H1 (cell line): Measurements from ENCODE around the gene RBM42. TPM values are rescaled to one million over a fixed set of nuclear protein-coding genes. Genes with fewer than 3 reads are reported as not detected.

ENCODE experiments used
- BRCA1 ChIP-seq: IDR thresholded peaks from 2 replicates; pipeline ENCODE4 v1.6.1; 2012; ENCODE audit warnings: low read depth, low read length, improper control_type of control experiment
- KDM4A ChIP-seq: IDR thresholded peaks from one replicate; pipeline ENCODE4 v1.7.1; 2012; ENCODE audit warnings: low read depth, mild to moderate bottlenecking, moderate library complexity, low read length, inconsistent platforms; ENCODE audit not compliant: severe bottlenecking
- NANOG ChIP-seq: IDR thresholded peaks from 2 replicates; pipeline ENCODE4 v1.6.1; 2011; ENCODE audit warnings: low read length, low read depth, mild to moderate bottlenecking, inconsistent platforms; ENCODE audit not compliant: insufficient read depth, poor library complexity, severe bottlenecking
- polyA plus RNA-seq, 7 experiments: library from polyadenylated mRNA; depleted of rRNA in 3 of 7; stranded (reverse) in 5 of 7; unstranded in 2 of 7; fragments of >200 nt in 5 of 7; fragments of 200-250 nt in 2 of 7; gene quantifications; 1 replicate in 5 of 7; 2 replicates in 1 of 7; 4 replicates in 1 of 7; pipeline versions ENCODE4 v1.2.1 to v1.2.3, GENCODE V29; 2011 to 2013; ENCODE audit warnings: missing spikeins in 2 of 7, mixed read lengths in 2 of 7
- total RNA-seq: library from RNA; stranded (reverse); fragmentation: NEBNext Ultra II Directional; extraction: Animal tissue kit (Norgen Biotek cat#: 25700); gene quantifications from 2 replicates; pipeline ENCODE4 v1.2.1, GENCODE V29; 2021
- TF ChIP-seq, protein P1 (sequence below), 3 experiments: IDR thresholded peaks; 1 replicate in 2 of 3; 2 replicates in 1 of 3; pipeline versions ENCODE4 v1.5.1 to v1.6.1; 2011; ENCODE audit warnings: low read length in 3 of 3, mild to moderate bottlenecking in 3 of 3, inconsistent platforms in 2 of 3, low read depth in 1 of 3, moderate library complexity in 1 of 3; ENCODE audit not compliant: insufficient read depth in 1 of 3; ENCODE audit errors: control extremely low read depth in 1 of 3

Gene RBM42
- total and polyA plus RNA-seq, 2 of the 8 experiments (the other 6 are each of a cell fraction or from before 2014, with no cell fraction given), result 59.8 to 80.8 TPM

DNA sequence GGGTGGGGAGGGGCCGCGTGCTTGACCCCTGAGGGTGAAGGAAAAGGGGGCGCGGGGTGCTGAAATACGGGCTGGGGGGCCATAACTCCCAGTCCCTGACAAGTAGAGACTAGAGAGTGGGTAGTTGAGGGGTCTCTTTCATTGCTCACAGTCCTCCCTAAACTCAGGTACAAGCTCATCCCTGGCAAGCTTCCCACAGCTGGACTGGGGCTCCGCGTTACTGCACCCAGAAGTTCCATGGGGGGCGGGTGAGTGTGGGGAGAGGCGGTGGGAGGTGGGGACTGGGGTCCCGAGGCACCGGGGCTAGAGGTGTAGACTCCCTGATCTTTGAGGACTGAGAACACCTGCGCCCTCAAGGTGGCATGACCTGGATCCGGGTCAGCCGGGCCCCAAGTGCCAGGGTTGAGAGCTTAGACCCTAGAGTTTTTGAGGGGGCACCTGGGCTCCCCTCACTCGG is 14.0 kb downstream of the RBM42 start (continued):
- TF ChIP-seq NANOG (no peak), KDM4A (no peak), BRCA1 (no peak)
- TF ChIP-seq, protein P1, sequence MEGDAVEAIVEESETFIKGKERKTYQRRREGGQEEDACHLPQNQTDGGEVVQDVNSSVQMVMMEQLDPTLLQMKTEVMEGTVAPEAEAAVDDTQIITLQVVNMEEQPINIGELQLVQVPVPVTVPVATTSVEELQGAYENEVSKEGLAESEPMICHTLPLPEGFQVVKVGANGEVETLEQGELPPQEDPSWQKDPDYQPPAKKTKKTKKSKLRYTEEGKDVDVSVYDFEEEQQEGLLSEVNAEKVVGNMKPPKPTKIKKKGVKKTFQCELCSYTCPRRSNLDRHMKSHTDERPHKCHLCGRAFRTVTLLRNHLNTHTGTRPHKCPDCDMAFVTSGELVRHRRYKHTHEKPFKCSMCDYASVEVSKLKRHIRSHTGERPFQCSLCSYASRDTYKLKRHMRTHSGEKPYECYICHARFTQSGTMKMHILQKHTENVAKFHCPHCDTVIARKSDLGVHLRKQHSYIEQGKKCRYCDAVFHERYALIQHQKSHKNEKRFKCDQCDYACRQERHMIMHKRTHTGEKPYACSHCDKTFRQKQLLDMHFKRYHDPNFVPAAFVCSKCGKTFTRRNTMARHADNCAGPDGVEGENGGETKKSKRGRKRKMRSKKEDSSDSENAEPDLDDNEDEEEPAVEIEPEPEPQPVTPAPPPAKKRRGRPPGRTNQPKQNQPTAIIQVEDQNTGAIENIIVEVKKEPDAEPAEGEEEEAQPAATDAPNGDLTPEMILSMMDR (IDR thresholded peaks at IDR 0.05; ENCODE audit: control extremely low read depth in 1 of 3, insufficient read depth in 1 of 3, low read depth in 1 of 3, low read length in 3 of 3), result no peak
